ENCODE data around the gene E4F1. TPM values are rescaled to one million over a fixed set of nuclear protein-coding genes. Genes with fewer than 3 reads are reported as not detected.

Gene E4F1
- total RNA-seq, 4 donors from 2014 or later: 30.6 to 60.6 (median 45.2) TPM

- DNase-seq (ENCODE audit: low spot score in 2 of 2): no peak
- Histone ChIP-seq H3K4me1 (peaks cover 0 to 5% (median 0%) of the 10 kb centered on the region in 4 donors), H3K27me3 (no peaks in the 10 kb centered on the region), H3K4me3 (no peak overlapping the region), H3K9me3 (no peaks in the 10 kb centered on the region), H3K36me3 (peaks cover 3 to 32% (median 8%) of the 10 kb centered on the region in 3 donors), H3K27ac (no peak overlapping the region)
- WGBS, 2 donors: 90 to 95% methylated on average over 8 to 43 of the region's 43 CpGs
- TF ChIP-seq POLR2A (IDR thresholded peaks at IDR 0.05) (no peak), CTCF (IDR thresholded peaks at IDR 0.05) (no peak), EP300 (IDR thresholded peaks at IDR 0.05) (no peak)
Observed at GRCh38 chr16:2180461-2180860, 42.9 kb upstream of the E4F1 start.

GRCh38 chr16:2180962-2181923, 42.1 kb upstream of the E4F1 start:
- DNase-seq (ENCODE audit: low spot score in 2 of 2): no peak
- H3K4me1 ChIP-seq: peaks cover 0 to 5% (median 0%) of the 10 kb centered on the region in 4 donors
- 81 to 87% methylated on average over 28 to 34 of the region's 46 CpGs for WGBS, 2 donors
- no peak overlapping the region for H3K27ac ChIP-seq
- H3K36me3 ChIP-seq: peaks cover under 1 to 24% (median 3%) of the 10 kb centered on the region in 3 donors
- no peaks in the 10 kb centered on the region for H3K9me3 ChIP-seq
- H3K27me3 ChIP-seq: no peaks in the 10 kb centered on the region
- no peak overlapping the region for H3K4me3 ChIP-seq
- no peak for TF ChIP-seq EP300 (IDR thresholded peaks at IDR 0.05)
- TF ChIP-seq CTCF (IDR thresholded peaks at IDR 0.05): no peak
- TF ChIP-seq POLR2A (IDR thresholded peaks at IDR 0.05): no peak

GRCh38 chr16:2181952-2182351, 41.4 kb upstream of the E4F1 start:
- Histone ChIP-seq H3K27me3 (no peaks in the 10 kb centered on the region), H3K36me3 (peaks cover 0 to 17% (median 3%) of the 10 kb centered on the region in 3 donors), H3K4me1 (peaks cover 0 to 5% (median 0%) of the 10 kb centered on the region in 4 donors), H3K27ac (no peak overlapping the region), H3K4me3 (no peak overlapping the region), H3K9me3 (no peaks in the 10 kb centered on the region)
- TF ChIP-seq EP300 (IDR thresholded peaks at IDR 0.05): no peak
- no peak for TF ChIP-seq POLR2A (IDR thresholded peaks at IDR 0.05)
- TF ChIP-seq CTCF (IDR thresholded peaks at IDR 0.05): no peak
- no peak for DNase-seq (ENCODE audit: low spot score in 2 of 2)
- 88 to 89% methylated on average over 19 to 20 of the region's 20 CpGs for whole genome bisulfite sequencing, 2 donors

- WGBS, 2 donors: 88 to 91% methylated on average over 24 to 30 of the region's 30 CpGs
- peaks cover 0 to under 1% (median 0%) of the 10 kb centered on the region in 4 donors for H3K4me1 ChIP-seq
- no peak overlapping the region for H3K27ac ChIP-seq
- H3K27me3 ChIP-seq: no peaks in the 10 kb centered on the region
- H3K4me3 ChIP-seq: no peak overlapping the region
- no peak for DNase-seq (ENCODE audit: low spot score in 2 of 2)
- H3K9me3 ChIP-seq: no peaks in the 10 kb centered on the region
- H3K36me3 ChIP-seq: no peaks in the 10 kb centered on the region
- TF ChIP-seq POLR2A (IDR thresholded peaks at IDR 0.05) (no peak), CTCF (IDR thresholded peaks at IDR 0.05) (no peak), EP300 (IDR thresholded peaks at IDR 0.05) (no peak)
Observed at GRCh38 chr16:2183671-2184070, 39.7 kb upstream of the E4F1 start.

- WGBS, 2 donors: 87 to 88% methylated on average over 18 to 19 of the region's 19 CpGs
- TF ChIP-seq CTCF (IDR thresholded peaks at IDR 0.05) (no peak), POLR2A (IDR thresholded peaks at IDR 0.05) (no peak), EP300 (IDR thresholded peaks at IDR 0.05) (no peak)
- Histone ChIP-seq H3K27ac (no peak overlapping the region), H3K4me3 (no peak overlapping the region), H3K9me3 (no peaks in the 10 kb centered on the region), H3K4me1 (no peaks in the 10 kb centered on the region), H3K27me3 (no peaks in the 10 kb centered on the region), H3K36me3 (no peaks in the 10 kb centered on the region)
- DNase-seq (ENCODE audit: low spot score in 2 of 2): no peak
Observed at GRCh38 chr16:2184346-2184745, 39.0 kb upstream of the E4F1 start.

All from tibial nerve (tissue), 4 donors.